Epithelial cell of proximal tubule (primary cell): ENCODE data around the gene RASAL3. TPM values are rescaled to one million over a fixed set of nuclear protein-coding genes. Genes with fewer than 3 reads are reported as not detected.
A peak's percentile ranks its signal among the peaks of the same experiment; 100 is the strongest.

Experiments
- DNase-seq: peaks from one replicate; pipeline ENCODE4 v3.0.0-alpha.2; 2011; ENCODE audit warnings: low read depth
- H3K4me3 ChIP-seq: 2 replicates; pipeline ENCODE4 v1.5.1; 2011; ENCODE audit warnings: low read depth, mild to moderate bottlenecking, low read length
- total RNA-seq: library from RNA; depleted of rRNA; stranded (reverse); fragments of >200 nt; gene quantifications from 2 replicates; pipeline ENCODE4 v1.2.3, GENCODE V29; 2015
- TF ChIP-seq, protein P1 (sequence below): conservative IDR thresholded peaks from 2 replicates; pipeline ENCODE4 v1.5.1; 2012; ENCODE audit warnings: low read depth, mild to moderate bottlenecking, low read length

Gene RASAL3
- total RNA-seq, 1 donor from 2014 or later, result not detected

DNA sequence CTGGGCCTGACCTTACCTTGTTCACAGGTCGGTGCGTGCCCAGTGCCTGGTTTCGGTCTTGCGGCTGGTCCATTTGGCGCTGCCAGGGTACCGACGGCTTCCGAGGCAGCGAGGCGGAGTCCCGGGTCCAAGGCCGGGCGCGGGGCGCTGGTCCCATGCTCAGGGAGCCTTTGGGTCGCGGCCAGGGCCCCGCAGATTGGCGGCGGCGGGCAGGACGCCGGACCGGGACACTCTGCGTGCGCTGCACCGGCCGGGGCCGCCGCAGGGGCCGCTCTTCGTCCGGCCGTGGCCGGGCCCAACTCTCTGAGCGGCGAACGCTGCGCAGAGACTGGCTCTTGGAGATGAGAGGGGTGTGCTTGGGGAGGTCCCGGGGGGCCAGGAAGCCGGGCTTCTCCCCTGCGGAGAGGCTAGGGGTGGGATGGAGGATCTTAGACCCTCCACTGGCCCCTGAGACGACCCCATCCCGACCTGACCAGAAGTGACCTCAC is 11.2 kb downstream of the RASAL3 start:
- H3K4me3 ChIP-seq, result peak overlapping the region; percentile 62
- TF ChIP-seq, protein P1, sequence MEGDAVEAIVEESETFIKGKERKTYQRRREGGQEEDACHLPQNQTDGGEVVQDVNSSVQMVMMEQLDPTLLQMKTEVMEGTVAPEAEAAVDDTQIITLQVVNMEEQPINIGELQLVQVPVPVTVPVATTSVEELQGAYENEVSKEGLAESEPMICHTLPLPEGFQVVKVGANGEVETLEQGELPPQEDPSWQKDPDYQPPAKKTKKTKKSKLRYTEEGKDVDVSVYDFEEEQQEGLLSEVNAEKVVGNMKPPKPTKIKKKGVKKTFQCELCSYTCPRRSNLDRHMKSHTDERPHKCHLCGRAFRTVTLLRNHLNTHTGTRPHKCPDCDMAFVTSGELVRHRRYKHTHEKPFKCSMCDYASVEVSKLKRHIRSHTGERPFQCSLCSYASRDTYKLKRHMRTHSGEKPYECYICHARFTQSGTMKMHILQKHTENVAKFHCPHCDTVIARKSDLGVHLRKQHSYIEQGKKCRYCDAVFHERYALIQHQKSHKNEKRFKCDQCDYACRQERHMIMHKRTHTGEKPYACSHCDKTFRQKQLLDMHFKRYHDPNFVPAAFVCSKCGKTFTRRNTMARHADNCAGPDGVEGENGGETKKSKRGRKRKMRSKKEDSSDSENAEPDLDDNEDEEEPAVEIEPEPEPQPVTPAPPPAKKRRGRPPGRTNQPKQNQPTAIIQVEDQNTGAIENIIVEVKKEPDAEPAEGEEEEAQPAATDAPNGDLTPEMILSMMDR, result peak; percentile 34
- no peak for DNase-seq

DNA sequence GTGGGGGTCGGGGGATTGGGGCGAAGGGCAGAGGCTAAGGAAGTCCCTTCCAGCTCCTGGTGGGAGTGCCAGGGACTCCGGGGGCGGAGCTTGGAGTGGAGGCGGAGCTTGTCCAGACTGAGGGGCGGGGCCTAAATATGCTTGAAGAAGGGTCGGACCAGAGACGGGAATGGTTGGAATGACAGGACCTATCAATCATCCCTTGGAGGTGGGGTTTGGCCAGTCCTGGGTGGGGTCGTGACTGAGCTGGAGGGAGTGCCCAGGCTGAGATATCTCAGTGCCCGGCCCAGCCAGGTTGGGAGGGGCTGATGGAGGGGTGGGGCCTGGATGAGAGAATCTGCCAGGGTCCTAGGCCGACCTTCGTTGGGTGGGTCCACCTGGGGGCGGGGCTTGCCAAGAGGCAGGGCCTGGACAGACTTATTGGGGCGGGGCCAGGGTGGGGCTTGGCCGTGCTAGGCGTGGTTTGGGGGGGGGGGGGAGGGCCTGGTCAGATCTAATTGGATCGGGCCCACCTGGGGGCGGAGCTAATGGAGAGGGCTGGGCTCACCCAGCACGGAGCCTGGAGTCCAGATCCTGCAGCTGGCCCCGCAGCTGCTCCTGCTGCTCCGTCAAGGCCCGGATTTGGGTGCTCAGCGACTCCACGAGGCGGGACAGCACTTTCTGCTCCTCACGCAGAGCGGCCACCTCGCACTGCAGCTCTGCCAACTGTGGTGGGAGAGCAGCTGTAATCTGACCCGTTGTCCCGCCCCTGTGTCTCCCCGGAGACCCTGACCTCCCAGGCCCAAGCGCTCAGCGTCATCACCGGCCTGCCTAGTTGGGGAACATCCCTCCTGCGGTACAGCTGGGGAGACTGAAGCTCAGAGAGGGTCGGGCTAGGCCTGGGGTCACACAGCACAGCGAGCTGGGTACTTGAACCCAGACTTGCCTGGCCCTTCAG is 12.0 kb downstream of the RASAL3 start:
- peak; percentile 71 for DNase-seq
- TF ChIP-seq, protein P1, result no peak
- H3K4me3 ChIP-seq, result peak overlapping the region; percentile 62

DNA sequence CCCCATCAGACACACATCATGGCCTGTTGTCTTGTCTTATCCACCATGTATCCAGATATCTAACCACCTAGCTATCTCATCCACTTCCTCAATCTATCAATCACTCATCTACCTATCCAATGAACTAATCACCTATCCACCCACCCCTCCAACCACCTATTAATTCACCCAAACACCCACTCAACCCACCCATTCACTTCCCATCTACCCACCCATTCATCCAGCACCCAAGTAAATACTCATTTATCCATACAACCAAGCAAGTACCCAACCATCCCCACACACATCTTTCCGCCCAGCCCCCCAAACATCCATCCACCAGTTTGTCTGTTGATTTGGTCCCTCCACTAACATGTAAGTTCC is 13.8 kb downstream of the RASAL3 start:
- TF ChIP-seq, protein P1, result no peak
- H3K4me3 ChIP-seq, result no peak overlapping the region
- no peak for DNase-seq

DNA sequence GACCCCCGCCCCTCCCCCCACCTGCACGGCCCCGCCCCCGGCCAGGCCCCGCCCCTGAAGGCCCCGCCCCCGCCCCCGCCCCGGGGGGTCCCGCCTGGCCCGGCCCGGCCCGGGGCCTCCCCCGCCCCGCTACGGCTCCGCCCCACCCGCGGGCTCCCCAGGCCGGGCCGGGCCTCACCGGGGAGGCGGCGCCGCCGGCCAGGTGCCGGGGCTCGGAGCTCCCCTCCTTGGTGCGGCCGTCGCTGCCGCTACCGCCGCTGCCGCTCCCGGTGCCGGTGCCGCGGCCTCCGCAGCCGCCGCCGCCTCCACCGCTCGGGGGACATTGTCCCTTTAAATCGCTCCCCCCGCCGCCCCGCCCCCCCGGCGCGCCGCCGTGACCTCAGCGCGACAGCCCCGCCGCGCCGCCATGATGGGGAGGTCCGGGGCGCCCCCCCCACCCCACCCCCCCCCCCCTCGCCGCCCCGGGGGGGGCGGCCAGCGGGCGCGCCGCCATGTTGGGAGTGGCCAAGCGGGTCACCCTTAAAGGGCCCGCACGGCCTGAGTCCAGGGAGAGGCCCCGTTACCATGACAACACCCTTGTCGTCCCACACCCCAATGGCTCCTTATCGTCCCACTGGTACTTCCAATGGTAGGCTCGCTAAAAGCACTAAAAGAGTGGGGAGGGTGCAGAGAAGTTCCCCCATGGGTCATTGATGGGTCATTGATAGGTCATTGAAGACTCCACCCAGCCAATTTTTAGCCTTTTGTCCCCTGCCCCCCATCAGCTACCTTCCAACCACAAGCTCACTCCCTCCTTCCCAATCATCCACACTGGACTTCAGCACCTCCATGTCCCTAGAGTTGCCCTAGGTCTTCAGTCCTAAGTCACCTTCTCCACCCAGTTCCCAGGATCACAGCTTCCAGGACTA is 14.5 kb downstream of the RASAL3 start, which contains the start of gene WIZ:
Gene WIZ, minus strand, starts transcription at position 337 of the 908 bp plus-strand sequence. CDS start 1,649 bp downstream, outside the sequence.
- DNase-seq, result no peak
- TF ChIP-seq, protein P1, result no peak
- peak within 1 kb of the TSS; percentile 71 for H3K4me3 ChIP-seq

DNA sequence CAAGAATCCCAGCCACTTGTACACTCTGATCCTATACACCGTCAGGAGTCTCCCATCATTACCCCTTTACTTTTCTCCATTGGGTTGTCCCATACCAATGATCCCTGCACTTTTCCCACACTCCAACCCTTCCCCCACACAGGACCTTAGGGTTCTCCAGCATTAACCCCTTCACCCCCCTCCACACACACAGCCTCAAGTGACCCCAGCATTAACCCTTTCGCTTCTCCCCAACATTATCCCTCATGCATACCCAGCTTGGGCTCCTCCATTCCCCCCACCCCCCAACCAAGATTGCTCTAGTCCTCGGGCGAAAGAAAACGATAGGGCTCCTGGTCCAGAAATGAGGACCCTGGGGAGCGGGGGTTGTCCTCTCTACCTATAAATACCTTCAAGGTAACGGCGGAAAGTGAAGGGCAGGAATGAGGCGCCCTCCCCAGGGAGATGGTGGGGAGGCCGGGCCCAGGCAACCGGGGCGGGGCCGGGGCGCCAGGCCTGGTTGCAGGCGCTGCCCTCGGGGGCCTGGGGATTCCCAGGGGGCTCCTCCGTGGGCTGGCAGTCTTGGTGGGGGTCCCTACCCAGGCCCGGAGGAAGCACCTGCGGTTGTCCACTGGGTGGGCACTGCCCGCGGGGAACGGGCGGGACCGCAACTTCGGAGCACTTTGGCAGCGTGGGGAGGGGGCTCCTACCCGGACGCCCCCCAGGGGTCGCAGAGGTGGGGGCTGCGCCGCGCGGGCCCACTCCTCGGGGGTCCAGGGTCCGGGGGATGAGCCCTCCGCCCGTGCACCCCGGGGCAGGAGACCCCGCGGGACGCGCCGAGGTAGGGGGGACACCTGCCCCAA is 15.3 kb downstream of the RASAL3 start:
- H3K4me3 ChIP-seq, result peak overlapping the region; percentile 71
- DNase-seq, result no peak
- TF ChIP-seq, protein P1, result no peak
